HepG2 (cell line): ENCODE results near the gene CDH1. TPM values are rescaled to one million over a fixed set of nuclear protein-coding genes. Genes with fewer than 3 reads are reported as not detected.

Experiments used
- GATA4 ChIP-seq: sonication (generic); IDR thresholded peaks from 2 replicates; pipeline ENCODE4 v1.6.1; 2016; ENCODE audit warnings: antibody characterized with exemption, low read depth, borderline replicate concordance
- RARG ChIP-seq: sonication (generic); formaldehyde crosslinking; IDR thresholded peaks from 2 replicates; pipeline ENCODE4 v1.4.0; 2020; ENCODE audit warnings: low read depth, mild to moderate bottlenecking, missing genetic modification reagents
- SIN3B ChIP-seq: fragments of 150-350 bp; IDR thresholded peaks from 2 replicates; pipeline ENCODE4 v1.6.1; 2014; ENCODE audit warnings: low read length
- SPEN ChIP-seq: sonication (generic); formaldehyde crosslinking; IDR thresholded peaks from 2 replicates; pipeline ENCODE4 v1.5.1; 2020; ENCODE audit warnings: low read depth, mild to moderate bottlenecking, missing genetic modification reagents
- ZBTB20 ChIP-seq: sonication (generic); formaldehyde crosslinking; IDR thresholded peaks from 2 replicates; pipeline ENCODE4 v1.8.1; 2023; ENCODE audit warnings: missing genetic modification reagents, low read depth, mild to moderate bottlenecking, borderline replicate concordance
- ZKSCAN1 ChIP-seq: fragments of 150-350 bp; IDR thresholded peaks from 2 replicates; pipeline ENCODE4 v1.6.1; 2014; ENCODE audit warnings: low read length
- ZNF180 ChIP-seq: sonication (generic); formaldehyde crosslinking; IDR thresholded peaks from 2 replicates; pipeline ENCODE4 v1.4.0; 2020; ENCODE audit warnings: low read depth, missing genetic modification reagents, borderline replicate concordance
- ZNF20 ChIP-seq: sonication (generic); formaldehyde crosslinking; IDR thresholded peaks from 2 replicates; pipeline ENCODE4 v1.4.0; 2020; ENCODE audit warnings: mild to moderate bottlenecking, moderate library complexity, missing genetic modification reagents
- ZNF557 ChIP-seq: sonication (generic); formaldehyde crosslinking; IDR thresholded peaks from 2 replicates; pipeline ENCODE4 v1.4.0; 2020; ENCODE audit warnings: missing genetic modification reagents
- ZNF775 ChIP-seq: sonication (generic); formaldehyde crosslinking; IDR thresholded peaks from 2 replicates; pipeline ENCODE4 v1.4.0; 2020; ENCODE audit warnings: missing genetic modification reagents, mild to moderate bottlenecking, moderate library complexity, borderline replicate concordance
- ZSCAN29 ChIP-seq: sonication (generic); formaldehyde crosslinking; conservative IDR thresholded peaks from 2 replicates; pipeline ENCODE4 v1.4.0; 2020; ENCODE audit warnings: mild to moderate bottlenecking, missing genetic modification reagents
- polyA plus RNA-seq, 8 experiments: library from polyadenylated mRNA; depleted of rRNA in 3 of 8; stranded (reverse) in 7 of 8; unstranded in 1 of 8; fragments of >200 nt; fragmentation: Illumina TruSeq in 4 of 8; extraction: Trizol in 4 of 8; gene quantifications; 2 replicates each; pipeline versions ENCODE4 v1.2.1 to v1.2.3, GENCODE V29; 2011 to 2016; ENCODE audit warnings: low read depth in 4 of 8, missing spikeins in 1 of 8, mixed read lengths in 1 of 8; ENCODE audit not compliant: insufficient read depth in 1 of 8
- total RNA-seq, 5 experiments: library from RNA; depleted of rRNA; stranded (reverse); fragments of >200 nt; fragmentation: Illumina TruSeq; extraction: Trizol; gene quantifications; 2 replicates each; pipeline ENCODE4 v1.2.3, GENCODE V29; 2016; ENCODE audit warnings: low read depth in 1 of 5
- TF ChIP-seq, protein P1 (sequence below): IDR thresholded peaks from 2 replicates; pipeline ENCODE4 v1.6.1; 2018; ENCODE audit warnings: missing genetic modification reagents, mild to moderate bottlenecking, missing compliant biosample characterization
- TF ChIP-seq, protein P2 (sequence below): sonication (generic); formaldehyde crosslinking; IDR thresholded peaks from 2 replicates; pipeline ENCODE4 v1.9.0; 2021; ENCODE audit warnings: missing genetic modification reagents, mild to moderate bottlenecking, borderline replicate concordance
- TF ChIP-seq, protein P3 (sequence below): sonication (generic); formaldehyde crosslinking; IDR thresholded peaks from 2 replicates; pipeline ENCODE4 v1.5.1; 2020; ENCODE audit warnings: mild to moderate bottlenecking, missing genetic modification reagents, moderate library complexity
- TF ChIP-seq, protein P4 (sequence below): sonication (generic); formaldehyde crosslinking; IDR thresholded peaks from 2 replicates; pipeline ENCODE4 v1.5.1; 2020; ENCODE audit warnings: mild to moderate bottlenecking, missing genetic modification reagents, borderline replicate concordance

The CDH1 gene
- total and polyA plus RNA-seq, 2 of the 13 experiments (the other 11 are each of a cell fraction or from before 2014, with no cell fraction given), result 0.95 to 9.8 TPM

DNA sequence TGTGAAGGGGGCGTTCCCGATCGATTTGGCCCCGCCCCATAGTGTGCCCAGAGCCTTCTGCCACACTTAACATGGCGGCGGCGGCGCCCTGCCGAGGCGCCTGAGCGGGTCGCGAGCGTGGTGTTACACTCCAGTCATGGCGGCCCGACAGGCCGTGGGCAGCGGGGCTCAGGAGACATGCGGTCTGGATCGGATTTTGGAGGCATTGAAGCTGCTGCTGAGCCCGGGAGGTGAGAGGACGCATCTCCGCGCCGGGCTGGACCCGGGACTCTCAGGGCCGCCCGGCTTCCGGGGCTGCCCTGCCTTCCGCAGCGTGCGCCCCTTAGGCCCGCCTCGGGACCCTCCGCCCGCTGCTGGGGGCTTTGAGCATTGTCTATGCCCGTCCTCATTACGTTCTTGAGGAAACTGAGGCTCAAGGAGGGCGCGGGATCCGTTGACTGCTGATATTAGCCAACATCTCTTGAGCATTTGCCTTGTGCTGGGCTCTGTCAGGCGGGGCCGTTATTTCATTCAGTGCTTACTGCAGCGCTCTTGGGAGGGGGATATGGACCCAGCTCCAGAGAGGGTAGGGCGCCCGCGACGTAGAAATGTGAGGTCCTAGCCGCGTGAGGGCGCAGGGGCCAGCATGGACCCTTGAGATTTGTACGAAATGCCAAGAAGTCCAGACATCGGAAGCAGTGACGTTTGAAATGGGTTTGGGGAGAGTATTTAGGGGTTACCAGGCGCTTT, 106.6 kb downstream of the CDH1 start, which contains the start of gene TANGO6 (continued):
- TF ChIP-seq RARG (peak; percentile 62; the same call in 1 of the 2 replicates), GATA4 (0 out of 2 replicates have a peak, but pooled peaks have one; percentile 53), ZNF557 (CRISPR knock-in tag) (no peak), SIN3B (no peak), ZNF20 (0 out of 2 replicates have a peak, but pooled peaks have one; percentile 55), SPEN (CRISPR knock-in tag) (peak; percentile 85), ZNF180 (CRISPR knock-in tag) (no peak), ZSCAN29 (CRISPR knock-in tag) (0 out of 2 replicates have a peak, but pooled peaks have one; percentile 73), ZBTB20 (CRISPR knock-in tag) (peak; percentile 79; the same call in 1 of the 2 replicates), ZKSCAN1 (peak; percentile 55; the same call in 1 of the 2 replicates), ZNF775 (CRISPR knock-in tag) (peak; percentile 58; the same call in 1 of the 2 replicates)
- TF ChIP-seq, protein P1, sequence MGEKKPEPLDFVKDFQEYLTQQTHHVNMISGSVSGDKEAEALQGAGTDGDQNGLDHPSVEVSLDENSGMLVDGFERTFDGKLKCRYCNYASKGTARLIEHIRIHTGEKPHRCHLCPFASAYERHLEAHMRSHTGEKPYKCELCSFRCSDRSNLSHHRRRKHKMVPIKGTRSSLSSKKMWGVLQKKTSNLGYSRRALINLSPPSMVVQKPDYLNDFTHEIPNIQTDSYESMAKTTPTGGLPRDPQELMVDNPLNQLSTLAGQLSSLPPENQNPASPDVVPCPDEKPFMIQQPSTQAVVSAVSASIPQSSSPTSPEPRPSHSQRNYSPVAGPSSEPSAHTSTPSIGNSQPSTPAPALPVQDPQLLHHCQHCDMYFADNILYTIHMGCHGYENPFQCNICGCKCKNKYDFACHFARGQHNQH, result peak; percentile 80
- TF ChIP-seq, protein P2, sequence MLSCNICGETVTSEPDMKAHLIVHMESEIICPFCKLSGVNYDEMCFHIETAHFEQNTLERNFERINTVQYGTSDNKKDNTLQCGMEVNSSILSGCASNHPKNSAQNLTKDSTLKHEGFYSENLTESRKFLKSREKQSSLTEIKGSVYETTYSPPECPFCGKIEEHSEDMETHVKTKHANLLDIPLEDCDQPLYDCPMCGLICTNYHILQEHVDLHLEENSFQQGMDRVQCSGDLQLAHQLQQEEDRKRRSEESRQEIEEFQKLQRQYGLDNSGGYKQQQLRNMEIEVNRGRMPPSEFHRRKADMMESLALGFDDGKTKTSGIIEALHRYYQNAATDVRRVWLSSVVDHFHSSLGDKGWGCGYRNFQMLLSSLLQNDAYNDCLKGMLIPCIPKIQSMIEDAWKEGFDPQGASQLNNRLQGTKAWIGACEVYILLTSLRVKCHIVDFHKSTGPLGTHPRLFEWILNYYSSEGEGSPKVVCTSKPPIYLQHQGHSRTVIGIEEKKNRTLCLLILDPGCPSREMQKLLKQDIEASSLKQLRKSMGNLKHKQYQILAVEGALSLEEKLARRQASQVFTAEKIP, result no peak
- TF ChIP-seq, protein P3, sequence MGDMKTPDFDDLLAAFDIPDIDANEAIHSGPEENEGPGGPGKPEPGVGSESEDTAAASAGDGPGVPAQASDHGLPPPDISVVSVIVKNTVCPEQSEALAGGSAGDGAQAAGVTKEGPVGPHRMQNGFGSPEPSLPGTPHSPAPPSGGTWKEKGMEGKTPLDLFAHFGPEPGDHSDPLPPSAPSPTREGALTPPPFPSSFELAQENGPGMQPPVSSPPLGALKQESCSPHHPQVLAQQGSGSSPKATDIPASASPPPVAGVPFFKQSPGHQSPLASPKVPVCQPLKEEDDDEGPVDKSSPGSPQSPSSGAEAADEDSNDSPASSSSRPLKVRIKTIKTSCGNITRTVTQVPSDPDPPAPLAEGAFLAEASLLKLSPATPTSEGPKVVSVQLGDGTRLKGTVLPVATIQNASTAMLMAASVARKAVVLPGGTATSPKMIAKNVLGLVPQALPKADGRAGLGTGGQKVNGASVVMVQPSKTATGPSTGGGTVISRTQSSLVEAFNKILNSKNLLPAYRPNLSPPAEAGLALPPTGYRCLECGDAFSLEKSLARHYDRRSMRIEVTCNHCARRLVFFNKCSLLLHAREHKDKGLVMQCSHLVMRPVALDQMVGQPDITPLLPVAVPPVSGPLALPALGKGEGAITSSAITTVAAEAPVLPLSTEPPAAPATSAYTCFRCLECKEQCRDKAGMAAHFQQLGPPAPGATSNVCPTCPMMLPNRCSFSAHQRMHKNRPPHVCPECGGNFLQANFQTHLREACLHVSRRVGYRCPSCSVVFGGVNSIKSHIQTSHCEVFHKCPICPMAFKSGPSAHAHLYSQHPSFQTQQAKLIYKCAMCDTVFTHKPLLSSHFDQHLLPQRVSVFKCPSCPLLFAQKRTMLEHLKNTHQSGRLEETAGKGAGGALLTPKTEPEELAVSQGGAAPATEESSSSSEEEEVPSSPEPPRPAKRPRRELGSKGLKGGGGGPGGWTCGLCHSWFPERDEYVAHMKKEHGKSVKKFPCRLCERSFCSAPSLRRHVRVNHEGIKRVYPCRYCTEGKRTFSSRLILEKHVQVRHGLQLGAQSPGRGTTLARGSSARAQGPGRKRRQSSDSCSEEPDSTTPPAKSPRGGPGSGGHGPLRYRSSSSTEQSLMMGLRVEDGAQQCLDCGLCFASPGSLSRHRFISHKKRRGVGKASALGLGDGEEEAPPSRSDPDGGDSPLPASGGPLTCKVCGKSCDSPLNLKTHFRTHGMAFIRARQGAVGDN (CRISPR knock-in tag), result peak; percentile 94
- TF ChIP-seq, protein P4, sequence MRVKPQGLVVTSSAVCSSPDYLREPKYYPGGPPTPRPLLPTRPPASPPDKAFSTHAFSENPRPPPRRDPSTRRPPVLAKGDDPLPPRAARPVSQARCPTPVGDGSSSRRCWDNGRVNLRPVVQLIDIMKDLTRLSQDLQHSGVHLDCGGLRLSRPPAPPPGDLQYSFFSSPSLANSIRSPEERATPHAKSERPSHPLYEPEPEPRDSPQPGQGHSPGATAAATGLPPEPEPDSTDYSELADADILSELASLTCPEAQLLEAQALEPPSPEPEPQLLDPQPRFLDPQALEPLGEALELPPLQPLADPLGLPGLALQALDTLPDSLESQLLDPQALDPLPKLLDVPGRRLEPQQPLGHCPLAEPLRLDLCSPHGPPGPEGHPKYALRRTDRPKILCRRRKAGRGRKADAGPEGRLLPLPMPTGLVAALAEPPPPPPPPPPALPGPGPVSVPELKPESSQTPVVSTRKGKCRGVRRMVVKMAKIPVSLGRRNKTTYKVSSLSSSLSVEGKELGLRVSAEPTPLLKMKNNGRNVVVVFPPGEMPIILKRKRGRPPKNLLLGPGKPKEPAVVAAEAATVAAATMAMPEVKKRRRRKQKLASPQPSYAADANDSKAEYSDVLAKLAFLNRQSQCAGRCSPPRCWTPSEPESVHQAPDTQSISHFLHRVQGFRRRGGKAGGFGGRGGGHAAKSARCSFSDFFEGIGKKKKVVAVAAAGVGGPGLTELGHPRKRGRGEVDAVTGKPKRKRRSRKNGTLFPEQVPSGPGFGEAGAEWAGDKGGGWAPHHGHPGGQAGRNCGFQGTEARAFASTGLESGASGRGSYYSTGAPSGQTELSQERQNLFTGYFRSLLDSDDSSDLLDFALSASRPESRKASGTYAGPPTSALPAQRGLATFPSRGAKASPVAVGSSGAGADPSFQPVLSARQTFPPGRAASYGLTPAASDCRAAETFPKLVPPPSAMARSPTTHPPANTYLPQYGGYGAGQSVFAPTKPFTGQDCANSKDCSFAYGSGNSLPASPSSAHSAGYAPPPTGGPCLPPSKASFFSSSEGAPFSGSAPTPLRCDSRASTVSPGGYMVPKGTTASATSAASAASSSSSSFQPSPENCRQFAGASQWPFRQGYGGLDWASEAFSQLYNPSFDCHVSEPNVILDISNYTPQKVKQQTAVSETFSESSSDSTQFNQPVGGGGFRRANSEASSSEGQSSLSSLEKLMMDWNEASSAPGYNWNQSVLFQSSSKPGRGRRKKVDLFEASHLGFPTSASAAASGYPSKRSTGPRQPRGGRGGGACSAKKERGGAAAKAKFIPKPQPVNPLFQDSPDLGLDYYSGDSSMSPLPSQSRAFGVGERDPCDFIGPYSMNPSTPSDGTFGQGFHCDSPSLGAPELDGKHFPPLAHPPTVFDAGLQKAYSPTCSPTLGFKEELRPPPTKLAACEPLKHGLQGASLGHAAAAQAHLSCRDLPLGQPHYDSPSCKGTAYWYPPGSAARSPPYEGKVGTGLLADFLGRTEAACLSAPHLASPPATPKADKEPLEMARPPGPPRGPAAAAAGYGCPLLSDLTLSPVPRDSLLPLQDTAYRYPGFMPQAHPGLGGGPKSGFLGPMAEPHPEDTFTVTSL (CRISPR knock-in tag), result peak; percentile 23; the same call in 1 of the 2 replicates
